Gastrocnemius medialis (tissue), 4 donors: ENCODE measurements around the gene BCL7B. TPM values are rescaled to one million over a fixed set of nuclear protein-coding genes. Genes with fewer than 3 reads are reported as not detected.
"Not testable (repeated sequence)": the region's sequence is repeated elsewhere in the genome, so short reads cannot be mapped to it uniquely, and the experiment has no call there.

ENCODE experiments used
- ATAC-seq, 2 donors: fragments of 150-250 bp; one replicate each; pipeline ENCODE4 v1.9.1; 2016
- DNase-seq, 2 donors: peaks; one replicate each; pipeline ENCODE4 v3.0.0-alpha.2; 2019
- H3K27ac ChIP-seq, 4 donors: fragments of 200-600 bp; sonication (generic); 1 replicate in 1 of 4; 2 replicates in 3 of 4; pipeline ENCODE4 v1.5.1; 2016 to 2018; ENCODE audit warnings: mild to moderate bottlenecking in 2 of 4, moderate library complexity in 1 of 4
- H3K27me3 ChIP-seq, 3 donors: fragments of 200-600 bp; sonication (generic) in 2 of 3; 1 replicate in 1 of 3; 2 replicates in 2 of 3; pipeline versions ENCODE4 v1.5.1 to v1.6.0; 2016 to 2019; ENCODE audit warnings: mild to moderate bottlenecking in 1 of 3, moderate library complexity in 1 of 3
- H3K36me3 ChIP-seq, 2 donors: fragments of 200-600 bp; sonication (generic) in 1 of 2; one replicate each; pipeline ENCODE4 v1.5.1; 2017 to 2018
- H3K4me1 ChIP-seq, 2 donors: fragments of 200-600 bp; sonication (generic) in 1 of 2; one replicate each; pipeline ENCODE4 v1.5.1; 2016 to 2017; ENCODE audit warnings: mild to moderate bottlenecking in 2 of 2
- H3K4me3 ChIP-seq, 4 donors: fragments of 200-600 bp; sonication (generic) in 3 of 4; 1 replicate in 1 of 4; 2 replicates in 3 of 4; pipeline ENCODE4 v1.5.1; 2016 to 2019; ENCODE audit warnings: mild to moderate bottlenecking in 2 of 4
- H3K9me3 ChIP-seq, 3 donors: fragments of 200-600 bp; sonication (generic) in 2 of 3; 1 replicate in 1 of 3; 2 replicates in 2 of 3; pipeline ENCODE4 v1.5.1; 2016 to 2019
- CTCF ChIP-seq, 5 experiments: fragments of 450-650 bp in 3 of 5; fragments of 200-600 bp in 2 of 5; sonication (generic) in 2 of 5; IDR thresholded peaks in 4 of 5; conservative IDR thresholded peaks in 1 of 5; 1 replicate in 4 of 5; 2 replicates in 1 of 5; pipeline ENCODE4 v1.5.1; 2016 to 2019; ENCODE audit warnings: antibody characterized with exemption in 5 of 5, mild to moderate bottlenecking in 3 of 5, moderate library complexity in 3 of 5
- POLR2A ChIP-seq, 2 donors: fragments of 450-650 bp; IDR thresholded peaks; one replicate each; pipeline ENCODE4 v1.6.1; 2017; ENCODE audit warnings: antibody characterized with exemption in 2 of 2, mild to moderate bottlenecking in 2 of 2, moderate library complexity in 2 of 2
- in situ Hi-C, 4 donors: fragments of 200-750 bp; cut with MboI; loops; one replicate each; pipeline versions ENCODE4 v1.15.0 to v1.8.0; 2017; ENCODE audit warnings: low sequenced_read_pairs in 4 of 4
- intact Hi-C: fragments of 100-400 bp; cut with DNase I; formaldehyde crosslinking; loops from one replicate; pipeline ENCODE4 v1.15.1; 2023; ENCODE audit warnings: low total_unique reads
- total RNA-seq, 4 donors: library from RNA; depleted of rRNA; stranded (reverse); fragments of >200 nt; gene quantifications; one replicate each; pipeline versions ENCODE4 v1.1.0 to v1.2.3, GENCODE V29; 2016

Gene BCL7B
- total RNA-seq, 4 donors from 2014 or later, result 107 to 166 (median 119) TPM

GRCh38 chr7:73569042-73569608, 11.6 kb upstream of the BCL7B start:
- TF ChIP-seq POLR2A (IDR thresholded peaks at IDR 0.05), result no peak
- TF ChIP-seq CTCF (IDR thresholded peaks at IDR 0.05 in 4 of 5, conservative IDR thresholded peaks at IDR 0.05 in 1 of 5), result no peak
- Histone ChIP-seq H3K4me3 (no peak overlapping the region), H3K27me3 (no peaks in the 10 kb centered on the region), H3K9me3 (no peaks in the 10 kb centered on the region), H3K4me1 (peaks cover 0 to 3% of the 10 kb centered on the region in 2 donors), H3K27ac (no peak overlapping the region), H3K36me3 (peaks cover 0 to 51% of the 10 kb centered on the region in 2 donors)
- ATAC-seq, result no peak
- DNase-seq, result peak in 1 of 2 donors; percentile 1
- intact Hi-C loops (no loop called here), in situ Hi-C loops (no loop called here)

- peak in 1 of 2 donors; percentile 7 for DNase-seq
- intact Hi-C loops, result no loop called here
- TF ChIP-seq CTCF (IDR thresholded peaks at IDR 0.05 in 4 of 5, conservative IDR thresholded peaks at IDR 0.05 in 1 of 5), result no peak
- no peak for TF ChIP-seq POLR2A (IDR thresholded peaks at IDR 0.05)
- Histone ChIP-seq H3K27me3 (no peaks in the 10 kb centered on the region), H3K9me3 (no peaks in the 10 kb centered on the region), H3K4me3 (no peak overlapping the region), H3K36me3 (peaks cover 0 to 41% of the 10 kb centered on the region in 2 donors), H3K27ac (no peak overlapping the region), H3K4me1 (peaks cover 0 to 3% of the 10 kb centered on the region in 2 donors)
- ATAC-seq, result no peak
- in situ Hi-C loops, result no loop called here
These were observed 10.6 kb upstream of the BCL7B start for GRCh38 chr7:73567846-73568685.

DNA sequence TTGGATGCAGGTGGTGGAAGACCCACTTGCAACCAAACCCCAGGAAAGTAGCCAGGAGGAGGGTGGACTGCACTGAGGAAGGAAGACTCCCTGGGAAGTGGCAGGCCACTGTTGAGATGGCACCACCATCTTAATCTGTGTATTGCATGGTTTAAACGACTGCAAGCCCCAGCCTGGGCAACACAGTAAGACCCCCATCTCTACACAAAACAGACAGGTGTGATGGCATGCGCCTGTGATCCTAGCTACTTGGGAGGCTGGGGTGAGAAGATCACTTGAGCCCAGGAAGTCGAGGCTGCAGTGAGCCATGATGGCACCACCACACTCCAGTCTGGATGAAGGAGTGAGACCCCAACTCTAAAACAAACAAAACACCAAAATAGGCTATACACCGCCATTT, 9.7 kb upstream of the BCL7B start:
- Histone ChIP-seq H3K4me1 (peaks cover 0 to 3% of the 10 kb centered on the region in 2 donors), H3K36me3 (peaks cover 0 to 32% of the 10 kb centered on the region in 2 donors), H3K27ac (no peak overlapping the region), H3K9me3 (no peaks in the 10 kb centered on the region), H3K4me3 (no peak overlapping the region), H3K27me3 (no peaks in the 10 kb centered on the region)
- ATAC-seq (no peak), DNase-seq (no peak)
- intact Hi-C loops, result no loop called here
- in situ Hi-C loops, result no loop called here
- TF ChIP-seq POLR2A (IDR thresholded peaks at IDR 0.05) (no peak), CTCF (IDR thresholded peaks at IDR 0.05 in 4 of 5, conservative IDR thresholded peaks at IDR 0.05 in 1 of 5) (no peak)

DNA sequence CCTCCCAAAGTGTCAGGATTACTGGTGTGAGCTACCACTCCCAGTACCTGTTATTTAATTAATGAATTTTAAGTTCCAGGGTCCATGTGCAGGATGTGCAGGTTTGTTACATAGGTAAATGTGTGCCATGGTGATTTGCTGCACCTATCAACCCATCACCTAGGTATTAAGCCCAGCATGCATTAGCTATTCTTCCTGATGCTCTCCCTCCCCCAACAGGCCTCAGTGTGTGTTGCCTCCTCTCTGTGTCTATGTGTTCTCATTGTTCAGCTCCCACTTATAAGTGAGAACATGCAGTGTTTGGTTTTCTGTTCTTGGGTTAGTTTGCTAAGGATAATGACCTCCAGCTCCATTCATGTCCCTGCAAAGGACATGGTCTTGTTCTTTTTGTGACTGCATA, 8.9 kb upstream of the BCL7B start:
- H3K4me1 ChIP-seq, H3K4me3 ChIP-seq, H3K27ac ChIP-seq, in situ Hi-C loops, intact Hi-C loops, DNase-seq, H3K27me3 ChIP-seq, H3K9me3 ChIP-seq, ATAC-seq: not testable (repeated sequence)
- H3K36me3 ChIP-seq, result peaks cover 0 to 24% of the 10 kb centered on the region in 2 donors

- intact Hi-C loops (no loop called here), in situ Hi-C loops (no loop called here)
- no peak for DNase-seq
- no peak for ATAC-seq
- Histone ChIP-seq H3K9me3 (no peaks in the 10 kb centered on the region), H3K27me3 (no peaks in the 10 kb centered on the region), H3K36me3 (peaks cover 0 to 18% of the 10 kb centered on the region in 2 donors), H3K4me3 (peak overlapping the region in 1 of 4 donors; percentile 22), H3K4me1 (peaks cover 0 to 3% of the 10 kb centered on the region in 2 donors), H3K27ac (no peak overlapping the region)
- TF ChIP-seq CTCF (IDR thresholded peaks at IDR 0.05 in 4 of 5, conservative IDR thresholded peaks at IDR 0.05 in 1 of 5), result no peak
- no peak for TF ChIP-seq POLR2A (IDR thresholded peaks at IDR 0.05)
These were observed 8.3 kb upstream of the BCL7B start for GRCh38 chr7:73565675-73566340.
